NCI-H510A treated with DMSO at 0.1 percent for 48 hours (cell line): ENCODE results near the gene BAZ2A.
A peak's percentile ranks its signal among the peaks of the same experiment; 100 is the strongest.
"Not testable (repeated sequence)": the region's sequence is repeated elsewhere in the genome, so short reads cannot be mapped to it uniquely, and the experiment has no call there.

Experiments
- DNase-seq: peaks from one replicate; lab custom pipeline; 2025; lab: John Stamatoyannopoulos, UW

The BAZ2A gene

DNA sequence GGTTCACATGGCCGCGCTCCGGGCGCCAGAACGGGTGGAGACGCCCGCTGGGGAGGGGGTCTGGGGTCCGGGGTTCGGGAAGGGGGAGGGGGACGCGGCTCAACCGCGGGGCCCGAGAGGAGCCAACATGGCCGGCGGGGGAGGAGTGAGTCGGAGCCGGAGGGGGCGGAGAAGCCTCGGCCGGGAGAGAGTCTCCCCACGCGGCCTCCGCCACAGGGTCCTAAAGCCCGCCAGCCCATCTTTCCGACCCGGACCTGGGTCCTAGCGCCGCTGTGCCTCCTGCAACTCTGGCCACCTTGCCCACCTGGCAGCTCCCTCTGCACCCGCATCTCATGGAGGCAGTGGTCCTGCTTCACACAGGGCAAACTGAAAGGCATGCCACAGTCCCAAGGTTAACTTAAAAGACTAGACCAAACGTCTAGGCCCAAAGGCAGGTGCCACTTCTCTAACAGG lies at the start of gene BAZ2A:
Gene BAZ2A (minus strand): TSS at position 147 of the 453 bp plus-strand sequence. CDS start 12,796 bp downstream, outside the sequence.
- peak; percentile 78 for DNase-seq

DNA sequence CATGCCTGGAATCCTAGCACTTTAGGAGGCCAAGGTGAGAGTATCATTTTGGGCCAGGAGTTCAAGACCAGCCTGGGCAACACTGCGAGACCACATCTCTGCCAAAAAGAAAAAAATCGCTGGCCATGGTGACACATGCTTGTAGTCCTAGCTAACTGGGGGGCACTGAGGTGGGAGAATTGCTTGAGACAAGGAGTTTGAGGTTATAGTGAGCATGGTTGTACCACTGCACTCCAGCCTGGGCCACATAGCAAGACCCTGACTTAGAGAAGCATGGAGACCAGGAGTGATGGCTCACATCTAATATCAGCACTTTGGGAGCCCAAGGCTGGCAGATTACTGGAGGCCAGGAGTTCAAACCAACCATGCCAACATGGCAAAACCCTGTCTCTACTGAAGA lies 48.7 kb upstream of the BAZ2A start:
- no peak for DNase-seq

- no peak for DNase-seq
Measured at GRCh38 chr12:56677680-56678079, 47.6 kb upstream of the BAZ2A start.

- DNase-seq: no peak
Measured at GRCh38 chr12:56676851-56677580, 46.9 kb upstream of the BAZ2A start.

GRCh38 chr12:56671608-56672007 lies 41.5 kb upstream of the BAZ2A start:
- DNase-seq: no peak

GRCh38 chr12:56670836-56671235 lies 40.7 kb upstream of the BAZ2A start:
- DNase-seq: no peak

GRCh38 chr12:56668197-56668457 lies 38.0 kb upstream of the BAZ2A start:
- no peak for DNase-seq

GRCh38 chr12:56661979-56662638 lies 32.0 kb upstream of the BAZ2A start:
- no peak for DNase-seq

DNA sequence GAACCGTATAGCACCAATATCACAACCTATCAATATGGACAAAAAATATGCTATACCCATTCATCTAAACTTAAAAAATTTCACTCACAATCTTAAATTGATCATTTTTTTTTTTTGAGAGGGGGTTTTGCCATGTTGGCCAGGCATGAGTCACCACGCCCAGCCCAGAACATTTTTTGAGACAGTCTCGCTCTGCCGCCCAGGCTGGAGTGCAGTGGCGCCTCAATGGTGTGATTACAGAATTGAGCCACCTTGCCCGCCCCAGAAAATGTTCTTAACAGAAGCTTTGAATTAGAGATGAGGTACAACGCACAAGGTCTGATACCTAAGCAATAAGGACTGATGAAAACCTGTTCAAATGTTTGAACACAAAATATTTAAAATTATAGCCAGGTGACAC lies 31.4 kb upstream of the BAZ2A start:
- no peak for DNase-seq

- DNase-seq: no peak
Measured at GRCh38 chr12:56658921-56659320, 28.8 kb upstream of the BAZ2A start.

GRCh38 chr12:56657416-56658379 lies 27.6 kb upstream of the BAZ2A start:
- no peak for DNase-seq

DNA sequence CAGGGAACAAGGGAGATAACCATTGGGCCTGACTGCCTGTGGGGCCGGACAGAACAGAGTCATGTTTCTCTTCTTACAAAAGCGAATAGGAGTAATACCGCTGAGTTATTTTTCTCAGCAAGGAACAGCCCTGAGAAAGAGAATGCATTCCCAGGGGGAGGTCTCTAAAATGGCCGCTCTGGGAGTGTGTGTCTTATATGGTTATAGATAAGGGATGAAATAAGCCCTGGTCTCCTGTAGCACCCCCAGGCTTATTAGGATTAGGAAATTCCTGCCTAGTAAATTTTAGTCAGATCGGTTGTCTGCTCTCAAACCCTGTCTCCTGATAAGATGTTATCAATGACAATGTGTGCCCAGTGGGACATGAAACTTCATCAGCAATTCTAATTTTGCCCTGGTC lies 23.7 kb upstream of the BAZ2A start:
- DNase-seq: not testable (repeated sequence)

- DNase-seq: not testable (repeated sequence)
Measured at GRCh38 chr12:56648023-56648422, 17.9 kb upstream of the BAZ2A start.

DNA sequence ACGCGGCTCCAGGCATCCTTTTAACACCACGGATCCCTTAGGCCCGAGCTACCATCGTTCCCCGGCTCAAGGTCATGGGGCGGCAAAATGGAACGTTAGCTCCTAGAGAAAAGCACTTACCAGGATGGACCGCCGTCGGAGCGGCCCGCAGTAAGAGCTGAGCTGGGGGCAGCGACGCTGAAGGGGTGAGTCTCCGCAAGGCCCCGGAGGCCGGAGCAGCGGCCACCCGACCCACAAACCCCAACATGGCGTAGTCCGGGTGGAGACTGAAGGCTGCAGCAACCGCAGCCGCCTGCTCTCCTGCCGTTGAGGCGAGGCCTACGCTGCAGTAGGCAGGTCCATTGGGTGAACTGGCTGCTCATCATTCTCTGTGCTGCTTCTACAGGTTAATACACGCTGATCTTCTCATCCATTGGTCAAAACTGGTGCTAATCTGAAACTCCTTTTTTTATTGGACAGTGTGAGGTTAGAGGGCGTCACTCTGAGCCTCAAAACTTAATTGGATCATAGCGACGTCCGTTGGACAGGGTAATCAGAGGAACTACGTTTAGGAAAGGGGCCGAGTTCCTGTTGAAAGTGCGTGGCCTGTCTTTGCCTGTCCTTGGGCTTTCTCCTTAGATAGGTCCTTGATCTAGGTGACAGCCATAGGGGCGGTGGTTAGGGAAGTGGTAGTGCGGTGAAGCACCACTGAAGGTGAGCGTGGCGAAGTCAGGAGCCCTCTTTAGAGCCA lies 15.8 kb upstream of the BAZ2A start, which contains the start of gene ATP5F1B:
Gene ATP5F1B (minus strand): TSS at position 268 of the 730 bp plus-strand sequence. CDS start 21 bp downstream, at position 247.
- DNase-seq: peak; percentile 99

DNA sequence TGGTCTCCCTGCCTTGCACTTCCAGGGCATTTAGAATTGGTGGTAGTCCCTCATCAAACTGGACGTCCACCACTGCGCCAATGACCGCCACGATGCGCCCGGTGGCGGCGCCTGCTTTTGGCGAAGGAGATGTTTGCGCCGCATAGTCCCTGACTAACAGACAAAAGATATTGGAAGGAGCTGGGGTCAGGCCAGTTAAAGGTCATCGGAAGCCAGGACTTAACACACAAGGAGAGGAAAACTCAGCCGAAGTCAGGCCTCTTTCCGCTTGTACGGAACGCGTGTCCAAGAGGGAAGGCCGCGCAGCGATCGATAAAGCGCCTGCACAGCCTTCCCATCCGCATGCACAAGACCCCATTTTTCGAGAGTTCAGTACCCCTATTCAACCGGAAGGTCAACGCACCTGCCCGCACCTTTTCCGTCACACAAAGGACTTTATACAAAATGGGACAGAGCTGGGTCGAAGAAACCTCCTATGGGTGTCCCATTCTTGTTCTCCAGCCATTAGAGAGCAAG lies 15.1 kb upstream of the BAZ2A start:
- DNase-seq: no peak

GRCh38 chr12:56644654-56645053 lies 14.5 kb upstream of the BAZ2A start:
- DNase-seq: peak; percentile 4

DNA sequence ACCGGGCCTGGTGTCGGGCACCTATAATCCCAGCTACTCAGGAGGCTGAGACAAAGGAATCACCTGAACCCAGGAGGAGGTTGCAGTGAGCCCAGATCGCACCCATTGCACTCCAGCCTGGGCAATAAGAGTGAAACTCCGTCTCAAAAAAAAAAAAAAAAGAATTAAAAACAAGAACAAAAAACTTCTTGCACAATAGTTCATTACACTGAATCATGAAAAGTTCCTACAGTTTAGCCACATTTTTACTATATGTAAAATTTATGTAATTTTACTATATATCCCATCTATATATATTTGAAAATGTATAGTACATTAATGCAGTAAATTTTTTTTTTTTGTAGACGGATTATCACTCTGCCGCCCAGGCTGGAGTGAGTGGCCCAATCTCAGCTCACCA lies 11.1 kb upstream of the BAZ2A start:
- DNase-seq: no peak

DNA sequence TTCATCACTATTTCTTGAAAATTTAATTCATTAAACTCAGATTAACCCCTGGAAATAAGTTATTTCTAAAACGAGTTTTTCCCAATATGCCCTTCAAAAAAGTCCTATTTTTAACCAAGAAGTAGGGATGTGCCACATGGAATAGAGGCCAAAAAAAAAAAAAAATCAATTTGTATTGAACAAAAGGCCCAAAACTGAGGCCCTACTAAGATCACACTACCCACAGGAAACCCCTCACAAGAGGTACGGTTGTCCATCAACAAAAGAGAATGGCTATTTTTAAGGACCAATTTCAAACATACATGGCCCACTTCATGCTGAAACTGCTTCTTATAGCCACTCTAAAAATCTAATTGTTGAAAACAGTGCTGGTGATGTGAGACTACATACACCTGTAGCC lies 7.5 kb upstream of the BAZ2A start:
- DNase-seq: no peak

DNA sequence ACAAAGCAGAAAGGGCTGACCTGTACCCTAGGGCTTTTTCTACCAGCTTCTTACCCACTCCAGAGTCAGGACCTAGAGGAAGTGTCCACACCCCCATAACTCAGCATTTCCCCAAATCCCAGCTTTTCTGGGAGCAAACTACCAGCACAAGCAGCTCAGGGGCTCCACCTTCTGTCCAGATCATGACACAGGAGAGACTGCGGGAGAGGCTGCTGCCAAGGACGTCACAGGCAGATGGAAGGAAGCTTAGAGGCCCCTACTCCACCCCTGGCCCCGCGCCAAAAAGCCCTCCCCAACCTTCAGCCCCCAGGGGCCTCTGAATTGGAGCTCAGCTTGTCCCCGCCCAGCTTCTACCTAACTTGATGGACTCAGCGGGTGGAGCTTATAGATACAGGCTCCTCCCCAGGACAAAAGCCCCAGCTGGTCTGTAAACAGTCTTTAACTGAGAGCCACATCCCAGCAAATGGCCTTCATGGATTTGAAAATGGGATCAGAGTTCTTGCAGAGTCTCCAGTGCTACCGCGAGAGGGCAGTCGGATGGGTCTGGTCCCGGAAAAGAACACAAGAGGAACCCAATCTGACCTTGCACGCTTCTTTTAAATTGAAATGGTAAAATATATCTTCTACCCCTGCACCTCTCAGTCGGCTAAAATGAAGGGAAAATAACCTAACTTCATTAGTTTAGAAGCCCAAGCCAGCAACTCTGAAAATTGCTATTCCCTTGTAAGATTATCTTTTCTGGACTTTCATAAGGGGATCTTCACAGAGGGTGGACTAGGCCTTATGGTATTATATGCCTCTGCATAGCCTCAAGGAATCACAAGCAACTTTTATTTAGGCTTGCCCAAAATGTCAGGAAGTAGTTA lies 6.8 kb upstream of the BAZ2A start:
- DNase-seq: peak; percentile 97

- DNase-seq: peak; percentile 76
Measured at GRCh38 chr12:56635806-56636674, 5.9 kb upstream of the BAZ2A start.
